ENCODE results near the gene RUFY1.
"Not testable (repeated sequence)": the region's sequence is repeated elsewhere in the genome, so short reads cannot be mapped to it uniquely, and the experiment has no call there.

Gene RUFY1

DNA sequence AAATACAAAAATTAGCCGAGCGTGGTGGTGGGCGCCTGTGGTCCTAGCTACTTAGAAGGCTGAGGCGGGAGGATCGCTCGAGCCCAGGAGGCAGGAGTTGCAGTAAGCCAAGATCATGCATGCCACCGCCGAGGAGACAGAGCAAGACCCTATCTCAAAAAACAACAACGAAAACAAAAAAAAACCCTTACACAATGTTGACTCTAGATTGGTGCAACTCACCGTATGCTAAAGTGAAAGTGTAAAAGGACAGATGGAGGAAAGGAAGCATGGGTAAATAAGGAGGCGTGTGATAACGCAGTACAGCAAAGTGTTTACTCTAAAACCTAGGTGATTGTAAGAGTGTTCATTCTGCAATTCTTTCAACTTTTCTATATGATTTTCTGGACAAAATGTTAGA is 15.9 kb upstream of the RUFY1 start:
- DNase-seq (ENCODE audit: low spot score) = no peak

DNA sequence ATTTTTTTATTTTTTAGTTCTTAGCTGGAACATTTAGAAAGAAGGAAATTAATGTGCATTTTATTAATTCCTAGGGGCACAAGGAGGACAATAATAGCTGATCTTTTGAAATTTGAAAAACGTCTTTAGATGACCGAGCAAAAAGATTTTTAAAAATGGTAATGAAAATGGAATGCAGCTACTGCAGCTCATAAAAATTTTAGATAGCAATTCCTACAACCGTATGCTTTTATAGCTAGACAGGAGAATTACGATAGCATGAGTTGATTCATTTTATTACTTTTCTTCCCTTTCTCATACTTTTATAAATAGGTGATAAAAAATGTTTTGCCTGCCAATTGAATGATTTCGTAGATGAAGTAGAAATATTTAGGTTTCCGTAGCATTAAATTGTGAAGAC is 13.7 kb upstream of the RUFY1 start:
- DNase-seq (ENCODE audit: low spot score) = no peak

DNA sequence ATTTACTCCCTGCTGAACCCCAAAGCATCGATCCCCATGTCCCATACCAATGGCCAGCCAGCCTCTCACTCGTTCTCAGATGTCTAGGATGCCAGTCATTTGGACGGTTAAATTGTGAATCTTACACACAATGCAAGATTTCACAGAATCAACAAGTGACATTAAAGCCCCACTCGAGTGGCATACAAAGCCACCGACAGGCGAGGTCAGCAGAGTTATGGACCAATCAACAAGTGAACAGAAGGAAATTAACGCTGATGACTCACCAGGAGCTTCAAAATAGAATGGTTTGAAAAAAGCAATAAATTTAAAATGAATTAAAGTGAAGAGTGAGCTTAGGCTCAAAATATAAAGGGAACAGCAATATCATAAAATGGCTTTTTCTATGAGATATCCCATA is 8.2 kb upstream of the RUFY1 start:
- DNase-seq (ENCODE audit: low spot score) = no peak

DNA sequence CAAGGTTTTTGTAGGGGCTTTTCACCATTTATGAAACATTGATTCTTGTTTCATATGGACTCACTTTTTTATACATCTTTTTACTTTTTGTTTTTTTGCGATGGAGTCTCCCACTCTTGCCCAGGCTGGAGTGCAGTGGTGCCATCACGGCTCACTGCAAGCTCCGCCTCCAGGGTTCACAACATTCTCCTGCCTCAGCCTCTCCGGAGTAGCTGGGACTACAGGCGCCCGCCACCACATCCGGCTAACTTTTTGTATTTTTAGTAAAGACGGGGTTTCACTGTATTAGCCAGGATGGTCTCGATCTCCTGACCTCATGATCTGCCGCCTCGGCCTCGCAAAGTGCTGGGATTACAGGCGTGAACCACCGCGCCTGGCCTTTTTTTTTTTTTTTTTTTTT is 7.1 kb upstream of the RUFY1 start:
- not testable (repeated sequence) for DNase-seq (ENCODE audit: low spot score)

DNA sequence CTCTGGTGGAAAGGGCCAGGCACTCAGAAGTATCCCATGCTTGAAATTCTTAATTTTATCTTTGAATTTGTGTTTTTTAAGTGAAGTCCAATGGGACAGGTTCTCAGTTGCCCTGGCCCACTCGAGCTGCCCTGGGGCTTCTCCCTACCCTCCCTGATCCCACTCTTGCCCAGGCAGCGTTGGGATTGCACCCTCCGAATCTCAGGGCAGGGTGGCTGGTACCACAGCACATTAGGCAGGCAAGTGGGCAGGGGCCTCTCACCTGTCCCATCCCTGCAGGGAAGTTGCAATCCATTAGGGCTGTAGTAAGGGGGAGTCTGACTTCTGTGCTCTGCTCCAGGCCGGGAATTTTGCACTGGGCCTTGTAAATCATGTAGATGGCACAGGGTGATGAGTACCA is 2.7 kb downstream of the RUFY1 start:
- no peak for DNase-seq (ENCODE audit: low spot score)

DNA sequence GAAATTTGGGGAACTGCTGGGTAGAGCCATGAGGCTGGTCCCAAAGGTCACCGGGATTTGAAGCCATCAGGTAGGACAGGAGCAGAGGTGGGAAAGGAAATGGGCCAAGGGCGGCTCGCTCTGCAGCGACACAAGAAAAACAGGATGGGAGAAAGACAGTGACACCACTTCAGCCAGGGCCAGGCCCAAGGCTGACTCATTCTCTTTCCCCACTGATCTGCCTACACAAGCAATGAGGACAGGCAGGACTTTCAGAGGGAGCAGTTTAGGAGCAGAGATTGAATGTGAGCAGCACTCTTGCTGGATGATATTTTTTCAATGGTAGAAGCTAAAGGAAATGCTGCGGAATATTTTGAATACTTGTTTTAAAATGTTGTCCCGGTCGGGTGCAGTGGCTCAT is 3.5 kb downstream of the RUFY1 start:
- no peak for DNase-seq (ENCODE audit: low spot score)

DNA sequence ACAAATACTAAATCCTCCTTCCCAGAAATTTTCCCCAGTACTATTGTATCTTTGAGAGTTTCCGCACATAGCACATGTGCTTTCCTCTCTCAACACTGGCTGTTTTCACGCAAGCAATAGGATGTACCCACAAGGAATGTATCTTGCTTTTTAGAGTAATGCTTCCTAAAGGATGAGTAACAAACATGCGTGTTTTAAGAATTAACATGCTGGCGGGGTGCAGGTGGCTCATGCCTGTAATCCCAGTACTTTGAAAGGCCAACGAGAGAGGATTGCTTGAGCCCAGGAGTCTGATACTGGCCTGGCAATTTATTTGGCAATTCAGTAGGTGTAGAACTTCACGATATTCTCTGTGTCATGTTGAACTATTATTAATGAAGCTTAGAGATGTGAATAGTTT is 4.6 kb downstream of the RUFY1 start:
- DNase-seq (ENCODE audit: low spot score) = no peak

DNA sequence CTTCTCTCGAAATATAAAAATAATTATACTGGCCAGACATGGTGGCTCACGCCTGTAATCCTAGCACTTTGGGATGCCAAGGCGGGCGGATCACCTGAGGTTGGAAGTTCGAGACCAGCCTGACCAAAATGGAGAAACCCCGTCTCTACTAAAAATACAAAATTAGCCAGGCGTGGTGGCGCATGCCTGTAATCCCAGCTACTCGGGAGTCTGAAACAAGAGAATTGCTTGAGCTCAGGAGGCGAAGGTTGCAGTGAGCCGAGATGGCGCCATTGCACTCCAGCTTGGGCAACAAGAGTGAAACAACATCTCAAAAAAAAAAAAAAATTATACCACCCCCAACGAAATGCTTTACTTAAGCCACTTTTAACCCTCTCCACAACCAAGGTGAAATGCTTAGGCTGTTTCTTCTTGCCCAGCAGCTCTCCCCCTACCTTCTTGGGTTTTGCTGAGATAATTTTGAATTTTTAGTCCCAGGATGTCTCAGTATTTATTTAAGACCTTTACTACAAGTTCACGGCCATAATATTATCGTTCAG is 8.0 kb downstream of the RUFY1 start:
- DNase-seq (ENCODE audit: low spot score) = not testable (repeated sequence)

DNA sequence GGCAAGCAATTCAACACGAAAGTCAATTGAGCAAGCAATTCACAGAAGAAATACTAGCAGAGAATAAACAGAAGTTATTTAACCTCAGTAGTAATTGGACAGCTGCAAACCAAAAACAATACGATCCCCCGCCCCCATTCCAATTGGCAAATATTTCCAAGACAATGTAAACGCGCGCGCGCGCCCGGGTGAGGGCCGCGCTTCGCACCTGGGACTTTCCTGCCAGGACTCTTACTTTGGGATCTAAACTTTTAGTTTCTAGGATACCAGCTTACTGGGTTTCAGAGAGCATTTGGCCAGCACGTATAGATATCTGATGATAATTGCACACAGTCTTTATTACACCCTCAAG is 8.6 kb downstream of the RUFY1 start:
- peak; percentile 56 for DNase-seq (ENCODE audit: low spot score)

DNA sequence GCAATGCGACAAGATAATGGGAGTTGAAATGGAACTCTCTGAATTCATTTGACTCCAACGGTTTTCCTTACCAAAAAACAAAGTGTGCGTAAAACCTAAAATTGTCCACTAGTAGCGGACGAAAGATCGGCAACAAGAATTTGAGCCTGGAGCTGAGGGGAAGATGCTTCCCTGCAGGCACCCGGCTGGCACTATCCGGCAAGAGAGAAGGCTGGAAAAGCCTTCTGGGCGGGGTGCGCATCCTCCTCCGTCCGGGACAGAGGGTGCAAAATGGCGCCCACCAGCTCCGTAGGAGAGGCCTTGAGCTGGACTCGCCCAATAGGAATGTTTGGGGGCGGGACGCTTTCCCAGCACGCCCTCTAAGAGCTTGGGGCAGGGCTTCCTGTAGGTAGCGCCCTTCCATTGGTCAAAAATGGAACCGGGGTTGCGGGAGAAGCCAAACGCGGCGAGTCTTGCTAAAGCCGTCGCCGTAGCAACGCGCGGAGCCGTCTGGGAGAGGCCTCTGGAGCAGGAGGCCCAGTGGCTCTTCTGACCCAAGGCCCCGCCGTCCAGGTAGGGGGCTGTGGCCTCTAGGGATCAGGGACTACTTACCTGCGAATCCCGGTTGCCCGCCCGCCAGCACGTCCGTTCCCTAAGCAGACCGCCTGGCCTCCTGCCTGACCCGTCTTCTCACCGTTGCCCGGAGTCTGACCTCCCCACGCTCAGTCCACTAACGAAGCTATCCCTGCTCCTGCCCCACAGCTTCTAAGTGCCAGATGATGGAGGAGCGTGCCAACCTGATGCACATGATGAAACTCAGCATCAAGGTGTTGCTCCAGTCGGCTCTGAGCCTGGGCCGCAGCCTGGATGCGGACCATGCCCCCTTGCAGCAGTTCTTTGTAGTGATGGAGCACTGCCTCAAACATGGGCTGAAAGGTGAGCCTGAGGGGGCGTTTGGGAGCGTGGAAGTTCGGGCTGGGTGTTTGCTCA is 9.2 kb downstream of the RUFY1 start:
- peak; percentile 99 for DNase-seq (ENCODE audit: low spot score)

DNA sequence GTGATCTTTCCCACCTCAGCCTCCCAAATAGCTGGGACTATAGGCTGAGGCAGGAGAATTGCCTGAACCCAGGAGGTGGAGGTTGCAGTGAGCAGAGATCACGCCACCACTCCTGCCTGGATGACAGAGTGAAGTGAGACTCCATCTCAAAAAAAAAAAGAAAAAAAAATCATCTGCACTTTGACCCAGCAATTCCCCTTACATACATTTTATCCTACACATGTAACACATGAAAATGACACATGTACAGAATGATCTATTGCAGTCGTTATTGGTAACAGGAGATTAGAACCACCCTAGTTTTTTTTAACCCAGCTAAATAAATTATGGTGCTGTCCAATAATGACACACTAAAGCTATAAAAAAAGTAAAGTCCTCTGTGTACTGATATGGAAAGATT is 14.2 kb downstream of the RUFY1 start:
- DNase-seq (ENCODE audit: low spot score) = no peak

DNA sequence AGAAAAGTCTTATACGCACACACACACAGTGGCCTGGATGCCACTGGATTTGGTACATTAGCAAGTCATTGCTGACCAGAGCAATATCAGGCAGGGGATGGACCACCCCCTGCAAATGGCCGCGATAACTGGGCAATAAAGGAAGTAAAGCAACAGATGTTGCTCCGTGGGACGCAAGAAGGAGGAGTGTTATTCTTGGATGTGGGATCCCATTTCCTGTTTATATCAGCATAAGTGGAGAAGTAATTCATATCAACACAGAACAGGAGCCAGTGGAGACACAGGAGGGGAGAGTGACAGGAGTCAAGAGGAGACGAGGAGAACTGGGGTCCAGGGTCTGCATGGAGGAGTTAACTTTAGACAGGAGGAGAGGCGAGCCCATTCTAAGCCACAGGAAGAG is 18.4 kb downstream of the RUFY1 start:
- no peak for DNase-seq (ENCODE audit: low spot score)

DNA sequence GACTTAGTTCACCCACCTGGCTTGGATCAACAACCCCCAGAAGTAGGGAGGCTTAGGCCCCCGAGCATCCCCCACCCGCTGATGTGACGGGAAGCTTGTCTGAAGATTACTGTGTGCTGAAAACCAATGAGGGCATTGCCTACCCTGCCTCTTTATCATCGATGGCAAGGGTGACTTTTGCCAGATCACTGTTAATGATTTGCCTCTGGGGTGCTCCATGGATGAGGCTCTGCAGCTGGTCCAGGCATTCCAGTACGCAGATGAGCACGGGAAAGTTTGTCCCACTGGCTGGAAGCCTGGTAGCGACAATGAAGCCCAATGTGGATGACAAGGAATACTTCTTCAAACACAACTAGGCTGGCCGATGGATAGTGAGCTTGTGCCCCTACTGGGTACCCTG is 22.0 kb downstream of the RUFY1 start:
- no peak for DNase-seq (ENCODE audit: low spot score)

DNA sequence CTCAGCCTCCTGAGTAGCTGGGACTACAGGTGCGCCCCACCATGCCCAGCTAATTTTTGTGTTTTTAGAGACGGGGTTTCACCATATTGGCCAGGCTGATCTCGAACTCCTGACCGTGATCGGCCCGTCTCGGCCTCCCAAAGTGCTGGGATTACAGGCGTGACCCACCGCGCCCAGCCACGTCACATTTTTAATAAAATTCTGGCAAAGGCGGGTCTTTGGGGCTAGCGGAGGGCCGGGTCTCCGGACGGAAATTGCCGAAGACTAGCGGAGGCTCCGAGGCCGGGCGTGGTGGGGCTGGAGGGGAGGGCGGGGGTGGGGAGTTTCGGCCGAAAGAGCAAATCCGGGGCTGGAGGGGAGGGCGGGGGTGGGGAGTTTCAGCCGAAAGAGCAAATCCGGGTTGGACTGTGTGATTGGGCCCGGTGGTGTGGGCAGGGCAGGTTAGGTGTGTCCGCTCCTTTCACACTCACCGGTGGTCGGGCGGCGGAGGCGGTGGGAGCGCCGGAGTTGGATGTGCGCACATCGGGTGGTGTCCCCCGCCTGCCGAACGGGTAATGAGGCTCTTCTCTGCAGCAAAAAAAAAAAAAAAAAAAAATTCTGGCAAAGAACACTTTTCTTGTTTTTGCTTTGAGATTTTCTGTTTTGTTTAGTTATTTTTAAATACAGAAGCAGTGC is 27.1 kb downstream of the RUFY1 start:
- no peak for DNase-seq (ENCODE audit: low spot score)

DNA sequence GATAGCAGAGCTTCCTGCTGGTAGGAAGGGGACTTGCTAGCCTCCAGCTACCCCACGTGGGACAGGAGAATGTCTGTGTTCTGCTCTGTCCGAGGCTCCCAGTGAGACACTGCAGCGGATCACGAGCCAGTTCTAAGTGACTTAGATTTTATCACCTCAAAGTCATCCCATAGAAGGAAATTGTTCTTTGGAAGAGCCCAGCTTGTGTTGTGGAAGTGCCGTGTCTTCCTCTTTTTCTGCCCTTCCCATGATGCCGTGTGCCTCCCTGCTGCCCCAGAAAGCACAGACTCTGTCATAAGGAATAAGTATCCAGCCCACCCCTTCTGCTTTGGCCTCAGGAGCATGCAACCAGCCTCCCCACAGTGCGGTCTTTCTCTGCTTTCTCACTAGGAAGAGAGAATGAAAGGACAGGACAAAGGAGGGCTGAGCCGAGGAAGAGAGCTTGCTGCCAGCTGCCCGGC is 35.6 kb downstream of the RUFY1 start:
- no peak for DNase-seq (ENCODE audit: low spot score)

DNA sequence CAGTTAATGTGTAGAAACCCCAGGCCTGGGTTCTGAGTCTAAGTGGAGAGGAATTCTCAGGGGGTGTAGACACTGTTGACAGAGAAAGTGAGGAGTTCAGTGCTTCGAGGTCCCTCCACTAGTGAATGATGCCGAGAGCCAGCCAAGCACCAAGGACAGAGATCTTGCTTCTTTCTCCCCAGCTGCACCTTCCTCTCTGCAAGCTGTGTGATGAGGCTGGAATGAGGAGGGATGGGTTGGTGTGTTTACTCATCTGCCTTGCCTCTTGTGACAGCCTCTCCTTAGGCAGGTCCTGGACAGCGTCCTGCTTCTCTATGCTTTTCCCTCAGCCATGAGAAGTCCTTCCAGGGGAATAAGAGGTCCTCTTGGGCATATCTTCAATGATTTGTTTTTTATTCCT is 37.8 kb downstream of the RUFY1 start:
- DNase-seq (ENCODE audit: low spot score) = no peak

DNA sequence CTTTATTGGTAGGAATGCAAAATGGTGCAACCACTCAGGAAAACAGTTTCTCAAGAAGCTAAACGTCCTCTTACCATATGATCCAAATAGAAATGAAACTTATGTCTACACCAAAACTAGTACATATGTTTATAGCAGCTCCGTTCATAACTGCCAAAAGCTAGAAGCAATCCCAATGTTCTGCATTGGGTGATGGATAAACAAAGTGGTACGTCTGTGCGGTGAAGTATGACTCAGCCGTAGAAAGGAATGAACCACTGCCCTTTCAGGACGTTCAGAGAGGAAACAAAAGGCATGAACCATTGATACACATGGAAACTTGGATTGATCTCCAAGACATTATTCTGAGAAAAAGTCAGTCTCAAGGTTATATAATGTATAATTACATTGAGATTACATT is 45.6 kb downstream of the RUFY1 start:
- no peak for DNase-seq (ENCODE audit: low spot score)

DNA sequence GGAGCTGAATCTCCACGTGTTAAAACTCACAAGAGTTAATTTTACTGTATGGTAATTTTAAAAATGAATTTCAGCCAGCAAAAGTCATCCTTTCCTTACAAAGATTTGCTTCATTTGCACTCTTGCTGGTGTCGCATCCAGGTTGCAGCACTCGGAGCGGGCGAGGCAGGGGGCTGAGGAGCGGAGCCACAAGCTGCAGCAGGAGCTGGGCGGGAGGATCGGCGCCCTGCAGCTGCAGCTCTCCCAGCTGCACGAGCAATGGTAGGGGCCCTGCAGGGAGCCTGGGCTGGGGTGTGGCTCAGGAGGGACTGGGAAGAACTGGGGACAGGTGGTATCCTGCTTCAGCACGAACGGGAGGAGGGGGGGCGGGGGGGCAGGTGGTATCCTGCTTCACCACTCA is 46.1 kb downstream of the RUFY1 start:
- no peak for DNase-seq (ENCODE audit: low spot score)

DNA sequence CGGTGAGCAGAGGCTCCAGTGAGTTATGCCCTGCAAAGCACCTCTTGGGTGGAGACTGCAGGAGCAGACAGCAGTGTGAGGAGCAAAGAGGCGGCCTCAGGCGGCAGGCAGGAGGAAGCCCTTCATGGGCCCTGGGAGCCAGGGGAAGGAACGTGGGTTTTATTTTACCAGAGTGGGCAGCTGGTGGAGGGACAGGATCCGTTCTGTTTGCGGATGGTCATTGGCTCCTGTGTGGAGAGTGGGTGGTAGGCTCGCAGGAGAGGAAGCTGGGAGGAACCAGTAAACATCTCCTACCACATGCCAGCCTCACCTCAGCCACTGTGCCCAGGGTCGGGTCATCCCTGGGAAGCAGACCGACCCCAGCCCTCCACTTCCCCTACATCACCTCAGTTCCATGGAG is 48.7 kb downstream of the RUFY1 start:
- DNase-seq (ENCODE audit: low spot score) = no peak

DNA sequence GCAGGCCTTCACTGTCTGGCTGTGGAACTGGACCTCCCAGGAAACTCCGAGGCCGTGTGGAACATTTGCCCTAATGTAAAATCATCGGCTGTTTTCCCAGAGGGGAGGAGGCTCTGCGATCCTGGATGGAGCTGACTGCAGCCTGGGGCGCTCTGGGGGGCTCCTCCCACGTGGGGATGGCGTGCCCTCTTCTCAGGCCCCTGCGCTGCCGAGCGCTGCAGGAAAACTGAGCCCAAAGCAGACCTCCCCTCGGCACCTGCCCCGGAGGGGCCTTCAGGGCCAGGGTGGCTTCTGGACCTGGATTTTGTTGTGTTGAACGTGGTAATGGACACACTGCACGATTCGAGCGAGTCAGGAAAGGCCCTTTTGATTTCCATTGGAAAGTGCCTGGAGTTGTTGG is 49.2 kb downstream of the RUFY1 start:
- no peak for DNase-seq (ENCODE audit: low spot score)

DNA sequence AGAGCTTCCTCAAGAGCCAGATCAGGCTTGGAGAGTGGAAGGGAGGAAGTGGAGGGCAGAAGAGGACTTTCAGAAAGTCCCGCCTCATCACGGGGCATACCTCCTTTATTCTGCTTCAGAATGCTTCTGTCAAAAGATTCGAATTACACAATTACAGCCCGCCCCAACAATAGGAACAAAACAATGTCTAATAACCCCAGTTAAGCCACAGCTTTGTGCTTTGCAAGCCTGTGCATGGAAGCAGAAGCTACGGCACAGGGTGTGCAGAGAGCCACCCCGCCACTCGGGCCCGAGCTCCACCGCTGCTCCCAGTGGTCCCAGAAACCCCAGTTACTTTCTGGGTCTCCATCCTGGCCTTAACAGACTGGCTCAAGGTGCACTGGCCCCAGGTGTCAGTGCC is 49.6 kb downstream of the RUFY1 start:
- DNase-seq (ENCODE audit: low spot score) = no peak

DNA sequence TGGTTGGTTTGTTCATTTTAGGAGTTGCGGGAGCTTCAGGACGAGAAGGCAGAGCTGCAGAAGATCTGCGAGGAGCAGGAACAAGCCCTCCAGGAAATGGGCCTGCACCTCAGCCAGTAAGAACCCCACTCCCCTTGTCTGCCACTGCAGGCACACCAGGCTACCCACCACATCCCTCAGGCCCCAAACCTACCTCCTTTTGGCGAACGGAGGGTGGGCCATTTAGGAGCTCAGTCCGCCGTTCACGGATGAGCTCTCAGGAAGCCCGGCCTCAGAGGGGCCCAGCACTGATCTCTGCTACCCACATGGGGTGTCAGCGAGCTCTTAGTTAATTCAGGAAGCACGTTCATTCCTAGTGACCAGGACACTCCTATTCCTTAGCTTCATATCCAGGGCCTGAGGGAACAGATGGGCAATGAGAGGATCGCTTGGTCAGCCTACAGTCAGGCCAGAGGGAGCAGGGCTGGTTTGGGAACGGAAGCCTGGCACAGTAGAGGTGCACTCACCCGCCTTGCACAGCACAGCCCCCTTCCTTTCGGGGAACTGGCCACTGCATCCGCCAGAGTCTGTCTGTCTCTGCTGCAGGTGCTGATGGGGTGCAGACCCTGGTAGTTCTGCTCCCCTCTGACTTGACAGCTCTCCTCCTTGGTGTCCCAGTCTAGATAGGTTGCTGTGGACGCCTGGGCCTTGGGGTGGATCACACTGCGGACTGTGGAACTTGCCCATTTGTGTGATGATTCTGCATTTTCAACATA is 51.7 kb downstream of the RUFY1 start:
- DNase-seq (ENCODE audit: low spot score) = no peak

DNA sequence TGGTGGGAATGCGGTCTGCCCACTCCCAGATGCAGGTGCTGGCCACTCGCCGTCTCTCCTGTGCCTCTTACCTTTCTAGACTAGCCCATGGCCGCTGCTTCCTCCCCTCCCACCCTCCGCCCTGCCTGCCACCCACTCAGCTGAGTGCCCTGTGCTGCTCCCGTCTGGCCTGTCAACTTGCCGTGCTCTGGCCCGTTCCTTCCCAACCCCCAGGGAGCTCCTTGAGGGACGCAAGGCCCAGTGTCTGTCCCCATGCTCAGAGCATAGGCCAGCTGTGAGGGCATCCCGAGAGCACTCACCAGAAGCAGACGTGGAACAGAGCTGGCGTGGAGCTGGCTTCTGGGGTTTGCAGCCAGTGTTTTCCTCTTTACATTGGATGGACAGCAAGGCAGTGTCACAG is 53.0 kb downstream of the RUFY1 start:
- no peak for DNase-seq (ENCODE audit: low spot score)

Measured in LoVo (cell line).